Superior temporal gyrus (tissue), 1 donor: ENCODE measurements around the gene UNC45B.
"Not testable (repeated sequence)": the region's sequence is repeated elsewhere in the genome, so short reads cannot be mapped to it uniquely, and the experiment has no call there.

Experiments
- DNase-seq: peaks from one replicate; pipeline ENCODE4 v3.0.0-alpha.2; 2016; ENCODE audit errors: extremely low spot score

The UNC45B gene

GRCh38 chr17:35171834-35172233 is 24.2 kb downstream of the UNC45B start:
- no peak for DNase-seq

- not testable (repeated sequence) for DNase-seq
Measured at GRCh38 chr17:35172321-35172720, 24.7 kb downstream of the UNC45B start.

GRCh38 chr17:35174835-35175334 is 27.3 kb downstream of the UNC45B start:
- no peak for DNase-seq

GRCh38 chr17:35175638-35176415 is 28.2 kb downstream of the UNC45B start:
- DNase-seq, result no peak

DNA sequence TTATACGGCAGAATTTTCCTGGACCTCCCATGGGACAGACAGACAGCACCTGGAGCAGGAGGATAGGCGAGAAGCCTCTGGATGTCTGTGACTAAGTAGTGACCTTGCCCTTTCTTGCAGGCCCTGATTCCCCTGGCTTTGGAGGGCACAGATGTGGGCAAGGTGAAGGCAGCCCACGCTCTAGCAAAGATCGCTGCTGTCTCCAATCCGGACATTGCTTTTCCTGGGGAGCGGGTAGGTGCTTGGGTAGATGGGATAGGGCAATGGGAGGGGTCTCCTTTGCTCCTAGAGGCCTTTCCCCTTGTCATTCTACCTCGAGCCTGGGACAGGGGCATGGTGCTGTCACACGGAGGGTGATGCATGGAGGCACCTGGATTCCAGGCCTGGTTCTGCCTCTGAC is 29.3 kb downstream of the UNC45B start:
- DNase-seq, result no peak

DNA sequence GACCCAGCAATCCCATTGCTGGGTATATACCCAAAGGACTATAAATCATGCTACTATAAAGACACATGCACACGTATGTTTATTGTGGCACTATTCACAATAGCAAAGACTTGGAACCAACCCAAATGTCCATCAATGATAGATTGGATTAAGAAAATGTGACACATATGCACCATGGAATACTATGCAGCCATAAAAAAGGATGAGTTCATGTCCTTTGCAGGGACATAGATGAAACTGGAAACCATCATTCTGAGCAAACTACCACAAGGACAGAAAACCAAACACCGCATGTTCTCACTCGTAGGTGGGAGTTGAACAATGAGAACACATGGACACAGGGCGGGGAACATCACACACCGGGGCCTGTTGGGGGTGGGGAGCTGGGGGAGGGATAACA is 31.8 kb downstream of the UNC45B start:
- not testable (repeated sequence) for DNase-seq

DNA sequence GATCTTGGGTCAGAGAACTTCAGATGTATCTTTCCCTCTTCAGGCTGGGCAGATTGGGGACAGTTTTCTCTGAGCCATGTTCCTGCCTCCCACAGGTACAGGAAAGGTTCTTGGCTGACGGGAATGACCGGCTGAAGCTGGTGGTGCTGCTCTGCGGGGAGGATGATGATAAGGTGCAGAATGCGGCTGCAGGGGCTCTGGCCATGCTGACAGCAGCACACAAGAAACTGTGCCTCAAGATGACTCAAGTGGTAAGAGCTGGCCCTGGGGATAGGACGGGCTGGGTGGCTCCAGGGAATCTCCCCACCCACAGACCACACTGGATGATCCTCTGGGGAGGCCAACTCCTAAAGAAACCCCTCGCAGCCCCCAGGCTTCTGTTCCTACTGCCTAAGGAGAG is 35.7 kb downstream of the UNC45B start:
- no peak for DNase-seq

DNA sequence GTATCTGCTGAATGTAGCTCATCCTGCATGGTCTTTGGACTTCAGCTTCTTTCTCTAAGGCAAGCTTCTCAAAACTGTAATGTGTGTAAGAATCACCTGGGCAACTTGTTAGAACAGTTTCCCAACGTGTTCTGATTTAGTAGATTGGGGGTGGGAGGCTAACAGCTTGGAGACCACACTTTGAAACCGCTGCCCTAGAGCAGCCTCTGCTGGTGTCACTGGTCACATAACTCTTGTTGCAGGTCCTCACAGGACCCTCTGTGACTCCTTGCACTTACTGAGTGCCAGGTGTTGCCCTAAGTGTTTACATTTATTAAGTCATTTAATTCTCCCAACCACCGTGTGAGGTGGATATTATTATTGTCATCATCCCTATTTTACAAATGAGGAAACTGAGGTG is 36.7 kb downstream of the UNC45B start:
- no peak for DNase-seq

DNA sequence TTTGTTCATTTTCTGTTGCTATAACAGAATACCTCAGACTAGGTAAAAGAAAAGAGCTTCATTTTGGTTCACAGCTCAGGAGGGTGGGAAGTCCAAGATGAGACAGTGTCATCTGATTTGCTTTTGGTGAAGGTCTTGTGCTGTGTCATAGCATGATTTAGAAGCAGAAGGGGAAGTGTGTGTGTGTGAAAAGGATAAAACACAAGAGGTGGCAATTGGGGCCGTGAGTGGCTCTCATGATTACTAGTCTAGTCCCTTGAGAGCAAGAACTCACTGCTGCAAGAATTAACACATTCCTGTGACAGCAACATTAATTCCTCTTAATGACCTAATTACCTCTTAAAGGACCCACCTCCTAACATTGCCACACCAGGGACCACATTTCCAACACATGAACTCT is 38.2 kb downstream of the UNC45B start:
- no peak for DNase-seq

- no peak for DNase-seq
Measured at GRCh38 chr17:35187481-35187880, 39.9 kb downstream of the UNC45B start.

DNA sequence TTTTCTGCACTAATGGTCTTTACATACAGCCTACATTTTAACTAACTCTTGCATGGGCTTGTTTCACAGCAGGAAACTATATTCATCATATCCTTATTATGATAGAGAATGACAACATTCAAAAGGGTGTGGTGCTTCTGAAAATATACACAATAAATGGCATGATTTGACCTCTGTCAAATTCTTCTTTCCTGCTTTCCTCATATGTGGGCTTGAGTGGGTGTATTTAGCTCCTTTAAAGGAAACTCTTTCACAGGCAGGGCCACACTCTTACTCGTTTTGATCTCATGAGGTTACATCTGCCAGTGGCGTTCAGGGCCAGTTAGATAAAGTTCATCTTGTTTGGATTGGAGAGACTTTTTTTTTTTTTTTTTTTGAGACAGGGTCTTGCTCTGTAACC is 40.5 kb downstream of the UNC45B start:
- no peak for DNase-seq

DNA sequence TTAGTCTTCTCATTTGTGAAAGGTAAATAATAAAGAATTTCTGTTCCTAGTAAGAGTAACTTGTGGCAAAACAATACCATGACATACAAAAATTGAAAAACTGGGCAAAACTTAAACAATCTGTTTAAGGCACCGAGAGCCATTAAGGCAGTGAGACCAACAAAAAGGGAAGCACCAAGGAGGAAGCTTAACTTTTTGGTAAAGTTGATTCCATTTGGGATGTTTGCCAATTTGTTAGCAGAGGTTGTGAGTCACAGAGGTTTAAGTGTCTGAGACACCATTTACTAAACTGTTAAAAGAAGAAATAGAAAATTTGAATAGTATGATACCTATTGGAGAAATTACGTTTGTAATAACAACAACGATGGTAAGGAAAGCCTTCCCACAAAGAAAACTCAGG is 41.7 kb downstream of the UNC45B start:
- no peak for DNase-seq

GRCh38 chr17:35191001-35191695 is 43.5 kb downstream of the UNC45B start:
- no peak for DNase-seq

GRCh38 chr17:35192708-35193107 is 45.1 kb downstream of the UNC45B start:
- DNase-seq, result no peak

- not testable (repeated sequence) for DNase-seq
Measured at GRCh38 chr17:35194001-35194400, 46.4 kb downstream of the UNC45B start, which contains the start of gene SLC35G3. Gene SLC35G3 (minus strand): TSS chr17:35194393. CDS start chr17:35194307, 86 bp downstream.

GRCh38 chr17:35195062-35195461 is 47.4 kb downstream of the UNC45B start:
- not testable (repeated sequence) for DNase-seq

DNA sequence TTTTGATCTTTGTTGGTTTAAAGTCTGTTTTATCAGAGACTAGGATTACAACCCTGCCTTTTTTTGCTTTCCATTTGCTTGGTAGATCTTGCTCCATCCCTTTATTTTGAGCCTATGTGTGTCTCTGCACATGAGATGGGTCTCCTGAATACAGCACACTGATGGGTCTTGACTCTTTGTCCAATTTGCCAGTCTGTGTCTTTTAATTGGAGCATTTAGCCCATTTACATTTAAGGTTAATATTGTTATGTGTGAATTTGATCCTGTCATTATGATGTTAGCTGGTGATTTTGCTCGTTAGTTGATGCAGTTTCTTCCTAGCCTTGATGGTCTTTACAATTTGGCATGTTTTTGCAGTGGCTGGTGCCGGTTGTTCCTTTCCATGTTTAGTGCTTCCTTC is 55.0 kb downstream of the UNC45B start:
- DNase-seq, result not testable (repeated sequence)

DNA sequence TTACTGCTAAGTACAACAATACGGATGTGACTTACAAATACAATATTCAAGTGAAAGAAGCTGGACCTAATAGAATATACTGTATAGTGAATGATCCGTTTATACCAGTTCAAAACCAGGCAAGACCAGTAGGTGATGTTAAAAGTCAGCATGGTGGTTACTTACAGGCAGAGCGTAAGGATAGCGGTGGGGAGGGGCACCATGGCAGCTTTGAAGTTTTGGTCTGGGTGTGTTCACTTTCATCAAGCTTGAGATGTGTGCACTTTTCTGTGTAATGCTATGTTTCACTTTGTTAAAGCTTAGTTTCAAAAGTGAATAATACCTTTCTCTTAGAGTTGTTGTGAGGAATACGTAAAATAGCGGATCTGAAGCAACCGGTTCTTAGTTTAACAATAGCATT is 63.1 kb downstream of the UNC45B start:
- DNase-seq, result no peak

- DNase-seq, result no peak
Measured at GRCh38 chr17:35212668-35213067, 65.1 kb downstream of the UNC45B start.

DNA sequence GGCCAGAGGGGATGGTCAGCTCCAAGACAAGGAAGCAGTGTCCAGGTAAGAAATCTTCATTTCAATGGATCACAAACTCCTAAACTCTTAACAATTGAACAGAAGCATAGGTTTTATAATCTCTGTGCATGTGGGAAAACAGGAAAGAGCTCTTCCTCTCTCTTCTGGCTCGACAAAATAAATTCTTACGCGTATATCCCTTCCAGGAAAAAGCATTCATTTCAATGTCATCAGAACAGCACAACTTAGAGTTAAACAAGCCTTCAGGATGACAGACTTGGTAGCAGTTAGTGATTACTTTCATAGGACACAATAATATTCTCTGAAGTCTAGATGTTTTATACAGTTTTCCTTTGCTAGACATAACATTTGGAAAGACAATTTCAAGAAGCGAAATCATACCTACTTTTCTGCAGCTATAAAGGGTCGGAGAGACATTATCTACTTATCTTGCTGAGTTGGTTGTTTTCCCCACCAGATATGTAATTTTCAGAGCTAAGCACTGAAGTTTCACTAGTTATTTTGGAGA is 65.9 kb downstream of the UNC45B start:
- DNase-seq, result no peak

GRCh38 chr17:35214192-35214591 is 66.6 kb downstream of the UNC45B start:
- DNase-seq, result no peak

DNA sequence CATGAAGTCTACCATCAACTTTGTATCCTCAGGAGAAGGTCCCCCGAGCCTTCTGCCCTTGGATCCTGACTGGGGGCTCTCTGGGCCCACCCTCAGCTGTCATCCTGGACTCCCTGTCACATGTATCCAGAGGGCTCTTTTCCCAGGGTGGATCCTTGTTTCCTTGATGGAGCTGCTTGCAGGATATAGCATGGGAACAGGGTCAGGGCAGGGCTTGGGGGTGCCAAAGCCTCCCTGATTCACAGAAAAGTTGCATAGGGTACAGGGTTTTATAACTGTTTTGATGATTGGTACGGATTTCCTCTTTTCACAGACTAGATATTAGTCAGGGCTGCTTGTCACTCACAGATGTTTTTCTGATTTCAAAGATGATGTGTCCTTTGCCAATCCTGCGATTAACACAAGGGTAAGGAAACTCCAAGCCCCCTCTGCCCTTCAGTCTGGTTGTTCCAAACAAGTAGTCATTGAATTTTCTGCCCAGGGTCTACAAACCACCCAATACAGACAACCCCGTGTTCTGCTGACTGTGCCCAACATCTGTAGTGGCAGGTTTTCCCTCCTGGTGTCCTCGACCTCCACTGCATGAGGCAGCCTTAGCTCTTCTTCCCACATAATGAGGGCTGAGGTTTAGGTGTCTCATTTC is 67.1 kb downstream of the UNC45B start:
- DNase-seq, result no peak
